ENCODE results near the gene PRPF19. TPM values are rescaled to one million over a fixed set of nuclear protein-coding genes. Genes with fewer than 3 reads are reported as not detected.

The PRPF19 gene
- total RNA-seq = 10 to 100 TPM; 65.0 to 90.2 (median 84.1) TPM

GRCh38 chr11:60906132-60906972 is at the start of gene PRPF19:
TSS of gene PRPF19 (minus strand) at chr11:60906585. CDS start at chr11:60906382, 203 bp downstream.
- 0 to 1% methylated on average over 8 to 19 of the region's 75 CpGs for WGBS, 2 donors
- H3K9me3 ChIP-seq = no peaks in the 10 kb centered on the region
- H3K27me3 ChIP-seq = no peaks in the 10 kb centered on the region
- H3K36me3 ChIP-seq = peaks cover 13 to 26% (median 16%) of the 10 kb centered on the region in 3 donors
- peak within 1 kb of the TSS; percentile 95 to 97 (median 96) for H3K27ac ChIP-seq
- DNase-seq = peak; percentile 60
- TF ChIP-seq CTCF (IDR thresholded peaks at IDR 0.05) (no peak), POLR2A (IDR thresholded peaks at IDR 0.05) (peak in 3 of 4 donors; percentile 27 to 82 (median 60))
- H3K4me3 ChIP-seq = peak within 1 kb of the TSS; percentile 77 to 98 (median 88)
- peaks cover 12 to 41% (median 21%) of the 10 kb centered on the region in 3 donors for H3K4me1 ChIP-seq
- intact Hi-C loops (cut with DNase I) = no loop called here

GRCh38 chr11:60955571-60955970 is 49.2 kb upstream of the PRPF19 start:
- no peaks in the 10 kb centered on the region for H3K36me3 ChIP-seq
- intact Hi-C loops (cut with DNase I) = no loop called here
- H3K4me1 ChIP-seq = peaks cover 9 to 45% (median 19%) of the 10 kb centered on the region in 3 donors
- 19 to 53% methylated on average over 3 to 5 of the region's 5 CpGs for WGBS, 2 donors
- TF ChIP-seq POLR2A (IDR thresholded peaks at IDR 0.05) (no peak), CTCF (IDR thresholded peaks at IDR 0.05) (no peak)
- H3K27me3 ChIP-seq = peaks cover 0 to 4% (median 0%) of the 10 kb centered on the region in 4 donors
- no peak overlapping the region for H3K27ac ChIP-seq
- H3K4me3 ChIP-seq = no peak overlapping the region
- no peaks in the 10 kb centered on the region for H3K9me3 ChIP-seq
- DNase-seq = no peak

- Histone ChIP-seq H3K27ac (no peak overlapping the region), H3K9me3 (no peaks in the 10 kb centered on the region), H3K27me3 (peaks cover 0 to 4% (median 0%) of the 10 kb centered on the region in 4 donors), H3K36me3 (no peaks in the 10 kb centered on the region), H3K4me1 (peaks cover 16 to 56% (median 30%) of the 10 kb centered on the region in 3 donors), H3K4me3 (no peak overlapping the region)
- intact Hi-C loops (cut with DNase I) = no loop called here
- no peak for DNase-seq
- 81 to 89% methylated on average over 3 to 5 of the region's 5 CpGs for WGBS, 2 donors
- TF ChIP-seq CTCF (IDR thresholded peaks at IDR 0.05) = no peak
- TF ChIP-seq POLR2A (IDR thresholded peaks at IDR 0.05) = no peak
Observed at GRCh38 chr11:60954421-60954820, 48.0 kb upstream of the PRPF19 start.

GRCh38 chr11:60953781-60954180 is 47.4 kb upstream of the PRPF19 start:
- WGBS, 2 donors = 63 to 77% methylated on average over 5 to 6 of the region's 6 CpGs
- H3K4me1 ChIP-seq = peaks cover 16 to 63% (median 30%) of the 10 kb centered on the region in 3 donors
- H3K27ac ChIP-seq = no peak overlapping the region
- no peaks in the 10 kb centered on the region for H3K9me3 ChIP-seq
- intact Hi-C loops (cut with DNase I) = no loop called here
- DNase-seq = no peak
- peaks cover 0 to 4% (median 0%) of the 10 kb centered on the region in 4 donors for H3K27me3 ChIP-seq
- H3K36me3 ChIP-seq = no peaks in the 10 kb centered on the region
- no peak for TF ChIP-seq CTCF (IDR thresholded peaks at IDR 0.05)
- peak in 1 of 4 donors; percentile 22 for TF ChIP-seq POLR2A (IDR thresholded peaks at IDR 0.05)
- no peak overlapping the region for H3K4me3 ChIP-seq

GRCh38 chr11:60952742-60953170 is 46.4 kb upstream of the PRPF19 start:
- WGBS, 2 donors = 28 to 31% methylated on average over 2 to 3 of the region's 3 CpGs
- peaks cover 0 to 4% (median 0%) of the 10 kb centered on the region in 4 donors for H3K27me3 ChIP-seq

More at GRCh38 chr11:60952742-60953170, 46.4 kb upstream of the PRPF19 start:
- no peaks in the 10 kb centered on the region for H3K36me3 ChIP-seq
- DNase-seq = no peak
- peaks cover 16 to 66% (median 30%) of the 10 kb centered on the region in 3 donors for H3K4me1 ChIP-seq
- H3K4me3 ChIP-seq = peak overlapping the region; percentile 22 to 69 (median 50)
- TF ChIP-seq POLR2A (IDR thresholded peaks at IDR 0.05) (no peak), CTCF (IDR thresholded peaks at IDR 0.05) (no peak)
- intact Hi-C loops (cut with DNase I) = no loop called here
- no peaks in the 10 kb centered on the region for H3K9me3 ChIP-seq
- peak overlapping the region; percentile 69 to 87 (median 85) for H3K27ac ChIP-seq
